PFSK-1 (cell line): ENCODE measurements around the gene FAF2.

Experiments
- FOXP2 ChIP-seq: optimal IDR thresholded peaks from 2 replicates; pipeline ENCODE3; 2011; ENCODE audit warnings: borderline replicate concordance, control low read depth, inconsistent platforms; ENCODE audit not compliant: insufficient read depth; ENCODE audit errors: extremely low read length, extremely low read depth
- POLR2AphosphoS5 ChIP-seq: IDR thresholded peaks from 2 replicates; pipeline ENCODE4 v1.6.1; 2012; ENCODE audit warnings: low read depth, mild to moderate bottlenecking, control low read depth, low read length, moderate library complexity
- SIN3A ChIP-seq: IDR thresholded peaks from 2 replicates; pipeline ENCODE4 v1.6.1; 2012; ENCODE audit warnings: mild to moderate bottlenecking, low read length, moderate library complexity, borderline replicate concordance; ENCODE audit not compliant: insufficient read depth
- TAF1 ChIP-seq: IDR thresholded peaks from 2 replicates; pipeline ENCODE4 v1.6.1; 2012; ENCODE audit warnings: low read length, control low read depth, borderline replicate concordance; ENCODE audit not compliant: insufficient read depth
- TF ChIP-seq, protein P1 (sequence below), 2 experiments: IDR thresholded peaks; 2 replicates each; pipeline versions ENCODE4 v1.6.1 to v1.8.0; 2011 to 2012; ENCODE audit warnings: low read depth in 2 of 2, low read length in 2 of 2, control low read depth in 1 of 2, inconsistent platforms in 1 of 2, mild to moderate bottlenecking in 1 of 2, moderate library complexity in 1 of 2; ENCODE audit not compliant: insufficient read depth in 1 of 2

The FAF2 gene

DNA sequence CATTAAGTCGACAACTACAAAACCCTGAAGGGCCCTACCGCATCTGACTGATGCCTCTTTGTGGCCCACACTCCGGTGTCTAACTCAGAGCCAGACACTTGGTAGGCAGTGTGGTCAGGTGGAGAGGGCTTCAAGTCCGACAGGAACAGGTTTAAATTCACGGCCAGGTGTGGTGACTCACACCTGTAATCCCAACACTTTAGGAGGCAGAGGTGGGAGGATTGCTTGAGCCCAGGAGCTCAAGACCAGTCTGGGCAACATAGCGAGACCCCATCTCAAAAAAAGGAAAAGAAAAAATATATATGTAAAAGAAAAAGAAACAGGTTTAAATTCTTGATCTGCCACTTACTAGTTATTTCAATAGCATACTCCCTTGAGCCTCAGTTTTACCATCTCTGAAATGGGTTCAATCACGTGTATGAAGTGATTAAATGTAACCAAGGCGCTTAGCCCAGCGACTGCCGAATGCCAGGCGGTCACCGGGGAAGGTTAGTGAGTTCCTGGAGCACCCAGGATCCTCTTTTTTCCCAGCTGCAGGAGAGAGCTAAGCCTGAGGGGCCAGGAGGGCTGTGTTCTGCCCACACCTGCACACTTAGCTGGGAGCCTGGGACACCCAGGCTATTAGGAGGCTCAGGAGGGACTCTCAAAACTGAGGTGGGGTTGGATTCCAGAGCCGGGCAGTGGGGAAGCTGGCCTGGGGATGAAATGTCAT, 32.8 kb upstream of the FAF2 start:
- TF ChIP-seq FOXP2 (no peak), TAF1 (no peak)

DNA sequence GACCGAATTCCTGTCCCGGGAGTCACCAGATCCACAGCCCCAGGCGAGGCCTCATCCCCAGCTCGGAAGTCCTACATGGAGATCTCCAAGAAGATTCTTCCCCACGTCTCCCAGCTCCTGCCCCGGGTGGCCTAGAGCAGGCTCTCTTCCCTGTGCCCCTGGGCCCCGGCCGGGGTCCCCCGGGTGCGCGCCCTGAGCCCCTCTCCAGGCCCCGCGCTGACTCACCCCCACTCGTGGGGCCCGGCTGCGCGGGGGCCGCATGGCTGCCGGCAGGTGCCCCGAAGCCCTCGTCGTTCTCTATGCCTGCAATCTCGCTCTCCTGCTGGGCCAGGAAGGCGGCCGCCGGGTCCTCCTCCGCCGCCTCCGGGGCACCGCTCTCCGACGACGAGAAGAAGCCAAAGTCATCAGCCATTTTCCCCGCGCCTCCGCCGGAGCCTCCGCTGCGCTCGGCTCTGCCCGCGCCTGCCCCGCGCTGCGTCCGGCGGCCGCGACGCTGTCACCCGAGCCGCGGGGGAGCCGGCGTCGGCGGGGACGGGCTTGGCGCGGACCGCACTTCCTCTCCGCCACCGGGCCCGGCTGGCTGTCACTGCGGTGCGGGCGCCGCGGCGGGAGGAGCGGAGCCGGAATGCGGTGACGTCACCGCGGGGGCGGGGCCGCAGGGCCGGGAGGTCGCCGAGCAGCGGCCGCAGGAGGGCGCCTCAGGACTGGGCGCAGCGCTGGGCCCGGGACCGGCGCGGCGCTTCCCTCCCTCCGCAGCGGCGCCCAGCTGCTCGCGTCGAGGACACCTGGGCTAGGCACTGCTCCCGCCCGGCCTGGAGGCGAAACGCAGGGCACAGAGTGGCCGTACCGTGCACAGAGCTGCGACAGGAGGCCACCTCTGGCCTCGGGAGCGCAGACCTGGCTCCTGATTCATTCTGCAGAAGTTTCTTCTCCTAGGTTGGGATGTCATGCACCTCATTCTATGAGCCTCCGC, 31.9 kb upstream of the FAF2 start, which contains the start of gene CLTB:
Gene CLTB (minus strand): TSS at position 588 of the 973 bp plus-strand sequence. CDS start 176 bp downstream, at position 412.
- TF ChIP-seq TAF1 (0 out of 2 replicates have a peak, but pooled peaks have one; percentile 39), SIN3A (no peak), FOXP2 (peak; percentile 91), POLR2AphosphoS5 (no peak)
- TF ChIP-seq, protein P1, sequence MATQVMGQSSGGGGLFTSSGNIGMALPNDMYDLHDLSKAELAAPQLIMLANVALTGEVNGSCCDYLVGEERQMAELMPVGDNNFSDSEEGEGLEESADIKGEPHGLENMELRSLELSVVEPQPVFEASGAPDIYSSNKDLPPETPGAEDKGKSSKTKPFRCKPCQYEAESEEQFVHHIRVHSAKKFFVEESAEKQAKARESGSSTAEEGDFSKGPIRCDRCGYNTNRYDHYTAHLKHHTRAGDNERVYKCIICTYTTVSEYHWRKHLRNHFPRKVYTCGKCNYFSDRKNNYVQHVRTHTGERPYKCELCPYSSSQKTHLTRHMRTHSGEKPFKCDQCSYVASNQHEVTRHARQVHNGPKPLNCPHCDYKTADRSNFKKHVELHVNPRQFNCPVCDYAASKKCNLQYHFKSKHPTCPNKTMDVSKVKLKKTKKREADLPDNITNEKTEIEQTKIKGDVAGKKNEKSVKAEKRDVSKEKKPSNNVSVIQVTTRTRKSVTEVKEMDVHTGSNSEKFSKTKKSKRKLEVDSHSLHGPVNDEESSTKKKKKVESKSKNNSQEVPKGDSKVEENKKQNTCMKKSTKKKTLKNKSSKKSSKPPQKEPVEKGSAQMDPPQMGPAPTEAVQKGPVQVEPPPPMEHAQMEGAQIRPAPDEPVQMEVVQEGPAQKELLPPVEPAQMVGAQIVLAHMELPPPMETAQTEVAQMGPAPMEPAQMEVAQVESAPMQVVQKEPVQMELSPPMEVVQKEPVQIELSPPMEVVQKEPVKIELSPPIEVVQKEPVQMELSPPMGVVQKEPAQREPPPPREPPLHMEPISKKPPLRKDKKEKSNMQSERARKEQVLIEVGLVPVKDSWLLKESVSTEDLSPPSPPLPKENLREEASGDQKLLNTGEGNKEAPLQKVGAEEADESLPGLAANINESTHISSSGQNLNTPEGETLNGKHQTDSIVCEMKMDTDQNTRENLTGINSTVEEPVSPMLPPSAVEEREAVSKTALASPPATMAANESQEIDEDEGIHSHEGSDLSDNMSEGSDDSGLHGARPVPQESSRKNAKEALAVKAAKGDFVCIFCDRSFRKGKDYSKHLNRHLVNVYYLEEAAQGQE (IDR thresholded peaks at IDR 0.05; ENCODE audit: insufficient read depth in 1 of 2, low read depth in 2 of 2, low read length in 2 of 2): no peak

DNA sequence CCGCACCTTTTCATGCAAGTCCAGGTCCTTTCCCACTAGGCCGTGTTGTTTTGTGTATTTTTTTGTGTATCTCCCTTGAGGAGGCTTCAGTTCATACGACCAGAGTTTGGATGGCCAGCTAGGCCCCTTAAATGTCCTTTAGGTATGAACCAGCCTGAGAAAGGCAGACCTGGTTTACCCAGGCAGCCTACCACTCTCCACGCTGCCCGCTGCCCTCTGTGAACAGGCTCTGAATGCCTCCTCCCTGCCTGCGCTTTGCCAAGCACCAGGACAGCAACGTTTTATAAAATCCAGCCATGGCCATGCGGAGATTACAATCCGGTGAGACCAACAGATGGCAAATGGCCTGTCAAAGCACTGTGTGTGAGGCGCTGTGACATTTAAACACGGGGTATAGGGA, 31.2 kb upstream of the FAF2 start:
- TF ChIP-seq, protein P1 (IDR thresholded peaks at IDR 0.05; ENCODE audit: insufficient read depth in 1 of 2, low read depth in 2 of 2, low read length in 2 of 2): no peak
- no peak for TF ChIP-seq SIN3A
- no peak for TF ChIP-seq POLR2AphosphoS5
- TF ChIP-seq TAF1: no peak
- no peak for TF ChIP-seq FOXP2

DNA sequence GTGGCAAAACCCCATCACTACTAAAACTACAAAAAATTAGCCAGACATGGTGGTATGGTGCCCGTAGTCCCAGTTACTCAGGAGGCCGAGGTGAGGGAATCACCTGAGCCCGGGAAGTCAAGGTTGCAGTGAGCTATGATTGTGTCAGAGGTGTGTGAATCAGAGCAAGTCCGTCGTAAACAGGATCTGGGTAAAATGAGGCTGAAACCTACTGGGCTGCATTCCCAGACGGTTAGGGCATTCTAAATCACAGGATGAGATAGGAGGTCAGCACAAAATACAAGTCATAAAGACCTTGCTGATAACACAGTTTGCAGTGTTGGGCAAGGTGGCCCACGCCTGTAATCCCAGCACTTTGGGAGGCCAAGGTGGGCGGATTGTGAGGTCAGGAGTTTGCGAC, 29.9 kb upstream of the FAF2 start:
- TF ChIP-seq SIN3A (no peak), FOXP2 (no peak), POLR2AphosphoS5 (no peak)

DNA sequence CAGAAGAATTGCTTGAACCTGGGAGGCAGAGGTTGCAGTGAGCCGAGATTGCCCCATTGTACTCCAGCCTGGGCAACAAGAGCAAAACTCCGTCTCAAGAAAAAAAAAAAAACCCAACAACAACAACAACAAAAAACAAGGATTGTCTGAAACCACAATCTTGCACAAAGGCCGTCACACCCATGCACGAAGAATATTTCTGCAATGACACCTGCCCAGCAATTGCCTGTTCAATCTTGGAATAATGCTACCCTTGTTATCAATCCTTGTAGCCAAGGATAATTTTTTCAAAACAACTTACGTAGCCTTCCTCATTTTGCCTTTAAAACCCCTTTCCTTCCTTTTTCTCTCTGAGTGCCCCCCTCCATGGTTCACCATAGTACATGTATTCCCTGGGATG, 28.1 kb upstream of the FAF2 start:
- TF ChIP-seq, protein P1 (IDR thresholded peaks at IDR 0.05; ENCODE audit: insufficient read depth in 1 of 2, low read depth in 2 of 2, low read length in 2 of 2): no peak
- TF ChIP-seq TAF1 (no peak), FOXP2 (no peak), SIN3A (no peak), POLR2AphosphoS5 (no peak)
